ENCODE measurements around the gene SLC26A11.
"Not testable (repeated sequence)": the region's sequence is repeated elsewhere in the genome, so short reads cannot be mapped to it uniquely, and the experiment has no call there.

SLC26A11 gene

GRCh38 chr17:80263253-80264204 lies 43.3 kb downstream of the SLC26A11 start:
- peak; percentile 92 for DNase-seq

DNA sequence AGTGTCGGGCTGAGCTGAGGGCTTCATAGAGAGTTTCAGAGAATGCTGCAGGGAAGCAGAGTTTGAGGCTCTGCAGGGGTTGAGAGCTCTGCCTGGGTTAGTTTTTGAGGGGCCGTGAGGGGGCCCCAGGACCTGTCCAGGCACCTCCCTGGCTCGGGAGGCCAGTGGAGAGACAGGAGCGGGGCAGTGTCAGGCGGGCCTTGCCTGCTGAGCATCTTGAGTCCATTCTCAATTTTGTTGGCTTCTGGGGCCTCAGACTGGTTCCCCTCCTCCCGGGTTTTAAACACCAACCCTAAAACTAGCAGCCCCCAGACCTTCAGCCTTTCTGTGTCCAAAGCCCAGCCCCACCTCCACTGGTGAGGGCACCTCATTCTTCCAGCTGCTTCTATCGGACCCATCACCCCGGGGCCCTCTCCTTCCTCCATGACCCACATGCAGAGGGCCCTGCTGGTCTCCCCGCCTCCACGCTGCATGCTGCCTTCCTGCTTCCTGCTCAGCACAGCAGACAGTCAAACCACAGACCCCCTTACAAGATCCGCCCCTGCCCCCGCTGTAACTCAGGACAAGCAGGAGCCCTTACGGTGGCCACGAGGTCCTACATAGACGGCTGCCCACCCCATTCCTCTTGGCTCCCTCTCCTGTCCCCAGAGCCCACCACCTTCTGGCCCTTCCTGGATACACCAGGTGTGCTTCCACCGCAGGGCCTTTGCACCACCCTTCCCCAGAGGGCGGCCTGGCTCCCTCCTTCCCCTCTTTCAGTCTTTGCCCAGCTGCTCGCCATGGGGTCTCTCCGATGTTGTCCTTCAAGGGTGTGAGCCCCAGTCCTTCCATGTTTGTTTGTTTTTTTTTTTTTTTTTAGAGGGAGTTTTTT lies 44.2 kb downstream of the SLC26A11 start:
- DNase-seq: peak; percentile 83

DNA sequence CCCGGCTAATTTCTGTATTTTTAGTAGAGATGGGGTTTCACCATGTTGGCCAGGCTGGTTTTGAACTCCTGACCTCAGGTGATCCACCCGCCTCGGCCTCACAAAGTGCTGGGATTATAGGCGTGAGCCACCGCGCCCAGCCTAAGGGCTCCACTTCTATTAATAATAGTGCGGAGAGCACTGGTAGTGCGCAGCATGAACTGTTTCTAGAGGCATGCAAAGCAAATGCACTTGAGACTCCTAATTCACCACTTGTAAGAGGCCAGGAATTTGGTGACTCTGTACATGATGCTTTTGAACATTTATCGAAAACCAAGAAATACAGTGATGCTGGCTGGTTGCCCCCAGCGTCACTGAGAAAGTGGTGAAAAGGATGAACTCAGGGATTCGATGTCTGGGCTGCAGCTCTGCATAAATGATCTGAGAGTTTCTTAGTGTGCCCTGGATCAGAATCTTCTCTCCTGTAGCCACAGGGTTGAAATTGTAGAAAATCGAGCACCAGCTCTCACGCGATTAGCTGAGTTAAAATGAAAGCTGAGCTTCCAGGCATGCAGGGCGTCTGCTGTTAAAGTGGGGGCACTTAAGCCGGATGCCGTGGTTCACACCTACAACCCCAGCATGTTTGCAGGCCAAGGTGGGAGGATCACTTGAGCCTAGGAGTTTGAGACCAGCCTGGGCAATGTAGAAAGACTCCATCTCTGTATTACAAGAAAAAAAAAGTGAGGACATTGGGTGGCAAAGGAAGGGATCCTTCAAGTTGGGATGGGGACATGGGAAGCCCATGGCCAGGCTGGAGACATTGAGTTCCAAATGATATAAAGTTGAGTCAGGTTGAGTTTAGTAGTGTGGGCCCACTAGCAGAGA lies 45.2 kb downstream of the SLC26A11 start:
- peak; percentile 83 for DNase-seq

DNA sequence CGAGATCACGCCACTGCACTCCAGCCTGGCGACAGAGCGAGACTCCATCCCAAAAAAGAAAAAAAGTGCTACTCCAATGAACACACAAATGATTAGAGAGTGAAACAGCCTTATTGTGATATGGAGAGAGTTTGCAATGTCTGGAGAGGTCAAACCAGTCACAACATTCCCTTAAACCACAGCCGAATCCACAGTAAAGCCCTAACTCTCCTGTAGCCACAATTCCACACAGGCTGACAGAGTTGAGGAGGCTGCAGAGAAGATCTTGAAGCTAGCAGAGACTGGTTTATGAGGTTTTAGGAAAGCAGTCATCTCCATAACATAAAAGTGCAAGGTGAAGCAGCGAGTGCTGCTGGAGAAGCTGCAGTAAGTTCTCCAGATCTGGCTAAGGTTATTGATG lies 47.2 kb downstream of the SLC26A11 start:
- no peak for DNase-seq

DNA sequence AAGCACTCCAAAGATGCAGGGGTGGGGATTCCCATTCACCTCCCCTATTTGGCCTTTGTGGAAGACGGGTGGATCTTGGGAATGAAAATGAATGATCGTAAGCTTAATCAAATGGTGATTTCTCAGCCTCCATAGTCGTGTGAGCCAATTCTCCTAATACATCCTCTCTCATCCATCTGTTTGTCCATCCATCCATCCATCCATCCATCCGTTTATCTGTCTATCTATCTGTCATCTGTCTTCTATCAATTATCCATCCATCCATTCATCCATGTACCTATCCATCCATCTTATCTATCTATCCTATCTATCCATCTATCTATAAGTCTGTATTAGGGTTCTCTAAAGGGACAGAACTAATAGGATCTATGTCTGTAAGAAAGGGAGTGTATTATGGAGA lies 48.2 kb downstream of the SLC26A11 start:
- no peak for DNase-seq

- DNase-seq: no peak
Observed at GRCh38 chr17:80269405-80269807, 49.2 kb downstream of the SLC26A11 start.

DNA sequence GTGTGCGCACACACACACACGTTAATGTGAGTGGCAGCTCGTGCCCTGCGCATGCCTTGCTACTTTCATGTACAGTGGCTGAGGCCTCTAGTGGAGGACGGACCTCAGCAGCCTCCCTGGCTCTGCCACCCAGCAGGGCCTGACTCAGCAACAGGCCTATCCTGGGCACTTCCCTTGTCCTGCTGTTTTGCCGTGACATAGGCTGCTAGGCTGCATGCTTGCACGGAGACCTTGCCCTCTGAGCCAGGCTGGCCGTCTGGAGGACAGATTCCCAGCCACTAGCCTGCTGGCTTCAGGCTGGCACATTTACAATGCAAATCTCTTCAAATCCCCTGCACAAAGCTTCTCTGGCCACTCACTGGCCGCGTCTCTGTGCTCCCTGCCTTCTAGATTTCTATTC lies 49.9 kb downstream of the SLC26A11 start:
- no peak for DNase-seq

DNA sequence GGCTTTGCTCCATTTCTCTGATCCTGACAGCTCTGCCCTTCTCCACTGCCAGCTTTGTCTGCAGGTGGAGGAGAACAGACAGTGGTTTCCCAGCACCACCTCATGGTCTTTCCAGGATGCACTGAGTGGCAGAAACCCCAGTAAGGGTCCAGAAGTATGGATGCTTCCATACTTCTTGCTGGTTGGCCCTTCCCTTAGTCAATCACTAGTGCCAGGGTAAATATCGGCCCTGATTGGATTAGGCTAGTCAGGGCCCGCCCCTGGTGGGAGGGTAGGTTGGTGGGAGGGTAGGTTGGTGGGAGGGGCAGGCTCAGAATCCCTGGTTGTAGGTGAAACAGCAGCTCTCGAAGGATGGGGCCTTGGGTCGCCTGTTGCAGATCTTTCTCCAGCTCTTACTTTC lies 50.6 kb downstream of the SLC26A11 start:
- DNase-seq: peak; percentile 79

DNA sequence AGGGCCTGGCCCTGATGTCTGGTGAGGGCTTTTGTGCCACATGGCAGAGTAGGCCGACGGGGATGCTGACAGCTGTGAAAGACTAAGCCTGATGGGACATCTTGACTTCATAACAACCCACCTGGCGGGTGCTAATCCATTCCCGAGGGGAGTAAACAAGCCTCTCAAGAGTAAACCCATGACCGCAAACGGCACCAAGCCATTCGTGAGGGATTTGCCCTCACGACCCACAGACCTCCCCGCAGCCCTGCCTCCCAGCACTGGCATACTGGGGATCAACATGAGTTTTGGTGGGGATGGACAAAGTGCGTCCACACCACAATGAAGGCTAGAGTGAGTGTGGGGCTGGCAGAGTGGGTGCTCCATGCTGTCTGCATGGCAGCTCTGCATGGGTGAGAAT lies 52.1 kb downstream of the SLC26A11 start:
- DNase-seq: no peak

- DNase-seq: no peak
Observed at GRCh38 chr17:80274331-80274730, 54.1 kb downstream of the SLC26A11 start.

- DNase-seq: no peak
Observed at GRCh38 chr17:80274871-80275449, 54.7 kb downstream of the SLC26A11 start.

GRCh38 chr17:80275857-80276256 lies 55.6 kb downstream of the SLC26A11 start:
- not testable (repeated sequence) for DNase-seq

DNA sequence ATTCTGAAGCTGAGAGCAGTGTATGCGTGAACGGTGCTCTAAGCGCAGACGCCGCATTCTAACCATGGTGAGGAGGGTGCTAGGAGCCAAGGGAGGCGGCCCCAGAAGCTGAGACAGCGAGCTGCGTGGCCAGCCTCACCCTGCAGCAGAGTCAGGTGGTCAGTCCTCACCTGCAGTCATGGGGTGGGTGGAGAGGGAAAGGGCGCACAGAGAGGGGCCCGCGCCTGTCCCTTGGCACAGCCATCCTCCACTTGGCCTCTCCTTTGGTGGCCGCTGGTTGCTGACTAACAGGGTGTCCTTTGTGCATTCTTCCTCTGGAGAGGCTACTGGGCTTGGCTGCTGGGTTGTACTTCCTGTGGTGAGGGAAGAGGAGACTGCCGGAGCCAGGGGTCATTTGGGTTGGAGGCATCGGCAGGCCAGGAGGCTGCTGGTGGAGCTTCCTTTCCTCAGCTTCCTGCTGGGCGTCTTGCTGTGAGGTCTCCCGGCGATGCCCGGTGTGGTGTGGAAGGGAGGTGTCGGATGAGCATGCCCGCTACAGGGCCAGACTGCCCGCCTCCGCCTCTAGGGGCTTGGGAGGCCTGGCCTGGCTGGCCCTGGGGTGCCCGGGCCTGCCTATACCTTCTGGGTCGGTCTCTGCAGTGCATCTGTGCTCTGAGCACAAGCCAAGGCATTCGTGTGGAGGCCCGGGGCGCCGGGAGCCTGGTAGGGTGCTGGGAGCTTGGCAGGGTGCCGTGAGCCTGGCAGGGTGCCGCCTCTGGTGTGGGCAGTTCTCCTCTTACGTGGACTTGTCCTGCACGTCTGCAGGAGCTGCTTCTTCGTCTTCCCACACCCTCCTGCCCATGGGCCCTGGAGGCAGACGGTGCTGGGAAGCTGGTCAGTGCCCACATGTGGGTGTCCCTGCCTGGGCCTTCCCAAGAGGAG lies 57.8 kb downstream of the SLC26A11 start:
- no peak for DNase-seq

GRCh38 chr17:80279895-80280294 lies 59.7 kb downstream of the SLC26A11 start:
- DNase-seq: no peak

DNA sequence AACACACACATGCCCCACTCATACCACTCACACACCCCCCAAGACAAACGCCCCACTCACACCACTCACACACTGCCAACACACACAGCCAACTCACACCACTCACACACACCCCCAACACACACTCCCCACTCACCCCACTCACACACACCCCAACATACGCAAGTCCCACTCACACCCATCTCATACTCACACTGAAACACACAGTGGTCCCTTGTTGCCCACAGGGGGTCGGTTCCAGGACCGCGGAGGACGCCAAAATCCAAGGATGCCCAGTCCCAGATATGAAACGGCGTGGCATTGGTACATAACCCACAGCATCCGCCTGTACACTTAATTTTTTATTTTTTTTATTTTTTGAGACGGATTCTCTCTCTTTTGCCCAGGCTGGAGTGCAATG lies 61.3 kb downstream of the SLC26A11 start:
- no peak for DNase-seq

- DNase-seq: no peak
Observed at GRCh38 chr17:80283116-80283852, 63.1 kb downstream of the SLC26A11 start.

DNA sequence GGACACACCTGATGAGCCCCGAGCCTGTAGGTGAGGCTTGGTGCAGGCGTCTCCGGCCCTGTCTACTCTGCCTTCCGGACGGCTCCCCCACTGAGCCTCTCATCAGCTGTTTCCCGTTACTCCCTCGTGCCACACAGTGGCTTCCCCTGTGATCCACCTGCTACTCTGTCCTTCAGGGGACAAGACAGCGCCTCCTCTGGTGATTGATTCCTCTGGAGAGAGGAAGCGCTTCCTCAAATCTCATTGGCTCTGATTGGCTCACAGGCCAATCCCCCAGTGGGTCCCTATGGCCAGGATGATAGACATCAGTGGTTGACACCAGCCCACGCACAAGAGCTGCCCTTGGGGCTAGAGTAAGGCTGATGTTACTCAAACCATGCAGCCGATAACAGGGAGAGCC lies 64.4 kb downstream of the SLC26A11 start:
- no peak for DNase-seq

- DNase-seq: no peak
Observed at GRCh38 chr17:80285237-80285920, 65.2 kb downstream of the SLC26A11 start.

GRCh38 chr17:80286638-80286960 lies 66.4 kb downstream of the SLC26A11 start:
- DNase-seq: no peak

DNA sequence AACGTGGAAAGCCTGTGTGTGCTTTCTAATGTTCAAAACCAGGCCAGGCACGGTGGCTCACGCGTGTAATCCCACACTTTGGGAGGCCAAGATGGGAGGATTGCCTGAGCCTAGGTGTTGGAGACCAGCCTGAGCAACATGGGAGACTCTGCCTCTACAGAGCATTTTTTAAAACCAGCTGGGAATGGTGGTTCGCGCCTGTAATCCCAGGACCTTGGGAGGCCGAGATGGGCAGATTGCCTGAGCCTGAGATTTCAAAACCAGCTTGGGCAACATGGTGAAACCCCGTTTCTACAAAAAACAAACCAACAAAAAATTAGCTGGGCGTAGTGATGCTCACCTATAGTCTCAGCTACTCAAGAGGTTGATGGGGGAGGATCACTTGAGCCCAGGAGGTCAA lies 66.8 kb downstream of the SLC26A11 start:
- no peak for DNase-seq
